T-helper 2 cell treated with Interferon-gamma antibody and Interleukin-4, amounts not matched to agents 5 μg/mL and 100 μg/mL, for 36 hours (primary cell): Measurements from ENCODE around the gene DYTN.

Source experiments
- DNase-seq: peaks from one replicate; pipeline ENCODE4 v3.0.0; 2021; ENCODE audit warnings: low spot score
- H3K27ac Mint-ChIP-seq: one replicate; pipeline ENCODE4 v1.8.0; 2021; ENCODE audit warnings: mild to moderate bottlenecking, mixed read lengths
- H3K27me3 Mint-ChIP-seq: one replicate; pipeline ENCODE4 v1.8.0; 2021; ENCODE audit warnings: low read depth, mixed read lengths
- H3K36me3 Mint-ChIP-seq: one replicate; pipeline ENCODE4 v1.8.0; 2021; ENCODE audit warnings: low read depth, mixed read lengths
- H3K4me1 Mint-ChIP-seq: one replicate; pipeline ENCODE4 v1.8.0; 2021; ENCODE audit warnings: low read depth, mixed read lengths
- H3K4me3 Mint-ChIP-seq: one replicate; pipeline ENCODE4 v1.8.0; 2022; ENCODE audit warnings: mild to moderate bottlenecking, moderate library complexity, mixed read lengths
- H3K9me3 Mint-ChIP-seq: one replicate; pipeline ENCODE4 v1.8.0; 2021; ENCODE audit warnings: mixed read lengths

The DYTN gene

DNA sequence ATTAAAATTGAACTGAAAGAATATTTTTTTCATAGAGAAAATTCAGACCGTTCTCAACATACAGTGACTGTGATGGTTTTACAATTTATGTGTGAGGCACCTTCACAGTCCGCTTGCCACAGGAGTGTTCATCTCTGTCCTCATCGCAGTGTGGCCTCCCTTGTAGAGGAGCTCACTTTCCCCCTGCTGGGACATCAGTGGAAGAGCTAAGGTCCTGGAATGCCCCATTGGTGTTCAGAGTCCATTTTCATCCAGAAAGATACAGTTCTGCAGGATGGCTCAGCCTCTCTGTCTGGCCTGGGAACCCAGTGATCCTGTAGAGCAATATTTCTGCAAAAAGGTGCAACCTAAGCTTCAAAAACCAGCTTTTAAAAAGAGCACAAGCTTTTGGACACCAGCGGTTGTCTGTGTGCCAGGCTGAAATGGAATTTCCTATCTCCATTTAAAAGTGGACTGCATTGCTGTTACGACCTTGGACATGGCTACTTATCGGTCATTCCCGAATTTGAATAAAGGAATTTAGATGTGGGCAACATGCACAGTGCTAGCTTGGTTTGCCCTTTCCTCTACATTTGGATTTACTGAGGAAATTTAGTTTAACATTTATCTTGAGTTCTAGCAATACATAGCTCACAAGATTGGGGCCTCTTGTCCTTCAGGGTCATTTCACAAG is 102.6 kb downstream of the DYTN start:
- H3K27me3 Mint-ChIP-seq = peaks cover 6% of the 10 kb centered on the region
- H3K9me3 Mint-ChIP-seq = no peaks in the 10 kb centered on the region
- no peak for DNase-seq
- H3K4me1 Mint-ChIP-seq = no peaks in the 10 kb centered on the region
- no peak overlapping the region for H3K4me3 Mint-ChIP-seq
- no peaks in the 10 kb centered on the region for H3K36me3 Mint-ChIP-seq
- H3K27ac Mint-ChIP-seq = no peak overlapping the region

GRCh38 chr2:206614811-206615210 is 103.4 kb downstream of the DYTN start:
- Mint-ChIP-seq H3K27me3 (peaks cover 6% of the 10 kb centered on the region), H3K27ac (no peak overlapping the region), H3K4me1 (peaks cover 3% of the 10 kb centered on the region), H3K36me3 (no peaks in the 10 kb centered on the region), H3K4me3 (no peak overlapping the region), H3K9me3 (no peaks in the 10 kb centered on the region)
- DNase-seq = no peak

DNA sequence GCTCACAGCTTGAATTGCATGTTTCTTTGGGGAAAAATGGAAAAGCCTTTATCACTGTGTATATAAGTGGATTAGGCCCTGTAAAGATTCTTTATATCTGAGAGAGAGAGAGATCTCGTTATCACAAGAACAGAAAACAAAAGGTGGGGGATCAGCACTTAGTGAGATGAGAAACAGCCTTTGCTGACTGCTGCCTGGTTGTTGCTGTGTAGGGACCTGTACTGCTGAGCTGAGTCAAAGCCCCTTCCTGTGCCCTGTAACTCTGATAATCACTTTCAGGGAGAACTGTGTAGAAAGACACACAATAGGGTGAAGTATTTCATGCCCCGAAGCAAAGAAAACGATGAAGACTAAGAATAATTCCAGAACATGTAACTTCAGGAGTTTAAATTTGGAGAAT is 106.5 kb downstream of the DYTN start:
- Mint-ChIP-seq H3K4me3 (no peak overlapping the region), H3K27me3 (peaks cover 4% of the 10 kb centered on the region), H3K4me1 (peaks cover 7% of the 10 kb centered on the region), H3K27ac (no peak overlapping the region), H3K36me3 (no peaks in the 10 kb centered on the region), H3K9me3 (no peaks in the 10 kb centered on the region)
- no peak for DNase-seq

DNA sequence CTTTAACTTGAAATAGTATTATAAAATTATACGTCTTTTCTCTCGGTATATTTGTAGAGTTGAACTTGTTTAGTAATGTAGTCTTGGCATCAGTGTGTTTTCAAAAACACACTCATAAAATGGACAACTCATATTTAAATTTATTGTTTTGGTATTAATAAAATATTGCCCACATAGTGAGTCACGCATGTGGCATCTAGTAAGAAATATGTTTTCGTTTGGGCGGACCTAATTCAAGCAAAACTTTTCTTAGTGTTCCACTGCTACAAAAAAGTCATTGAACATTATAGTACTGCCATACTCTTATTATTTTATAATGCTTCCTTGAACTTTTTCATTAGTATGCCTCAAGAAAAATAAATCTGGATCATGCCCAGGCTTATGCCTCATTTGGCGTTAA is 107.0 kb downstream of the DYTN start:
- H3K4me1 Mint-ChIP-seq = peaks cover 7% of the 10 kb centered on the region
- DNase-seq = no peak
- H3K27me3 Mint-ChIP-seq = peaks cover 4% of the 10 kb centered on the region
- no peak overlapping the region for H3K27ac Mint-ChIP-seq
- no peaks in the 10 kb centered on the region for H3K9me3 Mint-ChIP-seq
- H3K4me3 Mint-ChIP-seq = no peak overlapping the region
- no peaks in the 10 kb centered on the region for H3K36me3 Mint-ChIP-seq

GRCh38 chr2:206610451-206610850 is 107.7 kb downstream of the DYTN start:
- Mint-ChIP-seq H3K36me3 (no peaks in the 10 kb centered on the region), H3K4me1 (peaks cover 7% of the 10 kb centered on the region), H3K9me3 (no peaks in the 10 kb centered on the region), H3K27ac (no peak overlapping the region), H3K27me3 (peaks cover 8% of the 10 kb centered on the region), H3K4me3 (no peak overlapping the region)
- no peak for DNase-seq

DNA sequence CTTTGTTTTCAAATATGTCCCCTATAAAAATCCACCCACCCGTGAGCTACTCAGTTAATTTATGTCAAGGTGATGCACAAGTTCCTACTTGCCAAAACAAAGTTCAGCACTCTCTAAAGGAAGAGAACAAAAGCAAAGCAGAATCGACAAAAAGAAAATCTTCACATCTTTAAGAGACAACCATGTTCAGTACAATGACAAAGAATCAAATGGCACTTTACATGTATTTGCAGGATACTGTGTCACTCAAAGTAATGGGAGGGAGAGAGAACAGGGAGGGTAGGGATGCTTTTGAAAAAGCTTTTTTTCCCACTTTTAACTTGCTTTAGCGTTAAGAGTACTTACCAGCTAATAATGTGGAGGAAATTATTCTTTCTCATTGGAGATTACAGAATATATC is 115.0 kb downstream of the DYTN start:
- H3K27me3 Mint-ChIP-seq = peaks cover 8% of the 10 kb centered on the region
- no peaks in the 10 kb centered on the region for H3K9me3 Mint-ChIP-seq
- H3K36me3 Mint-ChIP-seq = no peaks in the 10 kb centered on the region
- H3K4me1 Mint-ChIP-seq = no peaks in the 10 kb centered on the region
- H3K4me3 Mint-ChIP-seq = no peak overlapping the region
- no peak for DNase-seq
- H3K27ac Mint-ChIP-seq = no peak overlapping the region
